IMR-90 (cell line): ENCODE measurements around the gene PRELP. TPM values are rescaled to one million over a fixed set of nuclear protein-coding genes. Genes with fewer than 3 reads are reported as not detected.
A peak's percentile ranks its signal among the peaks of the same experiment; 100 is the strongest.

Experiments
- ATAC-seq: fragments of 200-7000 bp; cut with Tn5 transposase; 2 replicates; pipeline ENCODE4 v1.9.1; 2020; ENCODE audit warnings: low read depth, mild to moderate bottlenecking, moderate library complexity
- BruUV-seq: library from RNA; stranded (reverse); fragments of 400-500 nt; replicated peaks from 2 replicates; lab custom pipeline; 2021; lab: Mats Ljungman, UMichigan
- CTCF ChIA-PET: fragments of 300-600 bp; formaldehyde crosslinking; extraction: SDS; loops from one replicate; lab custom pipeline; 2021; ENCODE audit warnings: antibody characterized with exemption; lab: Yijun Ruan, JAX
- POLR2A ChIA-PET: fragments of 300-600 bp; sonication (Branson Sonifier 250); formaldehyde crosslinking; loops from one replicate; lab custom pipeline; 2022; ENCODE audit warnings: antibody characterized with exemption; ENCODE audit not compliant: unreplicated experiment; lab: Charles Lee
- DNase-seq: peaks from one replicate; pipeline ENCODE4 v3.0.0; 2013
- H2AFZ ChIP-seq: replicated peaks from 2 replicates; pipeline ENCODE3; 2013; ENCODE audit warnings: low read length, mild to moderate bottlenecking; ENCODE audit not compliant: poor library complexity
- H2AK5ac ChIP-seq: 2 replicates; pipeline ENCODE4 v1.6.1; 2013; ENCODE audit warnings: low read depth, low read length, inconsistent platforms
- H2AK9ac ChIP-seq: replicated peaks from 2 replicates; pipeline ENCODE3; 2013; ENCODE audit warnings: mild to moderate bottlenecking, low read depth, low read length, moderate library complexity; ENCODE audit not compliant: poor library complexity
- H2BK120ac ChIP-seq: 2 replicates; pipeline ENCODE4 v1.6.1; 2013; ENCODE audit warnings: low read depth, low read length, inconsistent platforms
- H2BK15ac ChIP-seq: 3 replicates; pipeline ENCODE4 v1.6.1; 2013; ENCODE audit warnings: low read depth, low read length, inconsistent platforms
- H2BK20ac ChIP-seq: 2 replicates; pipeline ENCODE4 v1.6.1; 2013; ENCODE audit warnings: low read depth, mild to moderate bottlenecking, inconsistent platforms, low read length, moderate library complexity
- H2BK5ac ChIP-seq: 2 replicates; pipeline ENCODE4 v1.6.1; 2013; ENCODE audit warnings: mild to moderate bottlenecking, low read depth, low read length, inconsistent platforms; ENCODE audit not compliant: poor library complexity, severe bottlenecking
- H3K14ac ChIP-seq: replicated peaks from 2 replicates; pipeline ENCODE4 v1.6.1; 2013; ENCODE audit warnings: low read depth, low read length, inconsistent platforms
- H3K18ac ChIP-seq: 2 replicates; pipeline ENCODE4 v1.6.1; 2013; ENCODE audit warnings: low read depth, low read length, control low read depth
- H3K23ac ChIP-seq: 2 replicates; pipeline ENCODE4 v1.6.1; 2013; ENCODE audit warnings: low read depth, low read length, inconsistent platforms
- H3K27ac ChIP-seq: 2 replicates; pipeline ENCODE4 v1.5.1; 2013; ENCODE audit warnings: mild to moderate bottlenecking, control low read depth, low read length; ENCODE audit not compliant: insufficient read depth
- H3K27me3 ChIP-seq: 2 replicates; pipeline ENCODE4 v1.6.1; 2013; ENCODE audit warnings: low read length; ENCODE audit not compliant: control insufficient read depth, insufficient read depth
- H3K36me3 ChIP-seq: 2 replicates; pipeline ENCODE4 v1.6.1; 2013; ENCODE audit warnings: low read length, mixed read lengths; ENCODE audit not compliant: control insufficient read depth, insufficient read depth
- H3K4ac ChIP-seq: 2 replicates; pipeline ENCODE4 v1.6.1; 2013; ENCODE audit warnings: low read depth, low read length, inconsistent platforms
- H3K4me1 ChIP-seq: 2 replicates; pipeline ENCODE4 v1.6.1; 2013; ENCODE audit warnings: low read length, mixed read lengths; ENCODE audit not compliant: control insufficient read depth, insufficient read depth
- H3K4me2 ChIP-seq: 2 replicates; pipeline ENCODE4 v1.6.1; 2013; ENCODE audit warnings: low read depth, mild to moderate bottlenecking, control low read depth, low read length, moderate library complexity
- H3K4me3 ChIP-seq: 2 replicates; pipeline ENCODE4 v1.5.1; 2013; ENCODE audit warnings: low read depth, mild to moderate bottlenecking, control low read depth, low read length, moderate library complexity; ENCODE audit not compliant: insufficient read depth
- H3K56ac ChIP-seq: 2 replicates; pipeline ENCODE4 v1.6.1; 2013; ENCODE audit warnings: low read length, inconsistent platforms; ENCODE audit not compliant: insufficient read depth; ENCODE audit errors: extremely low read depth
- H3K79me1 ChIP-seq, 2 experiments: 2 replicates each; pipeline ENCODE4 v1.6.1; 2013; ENCODE audit warnings: low read length in 2 of 2, inconsistent platforms in 1 of 2, low read depth in 1 of 2
- H3K9ac ChIP-seq: 2 replicates; pipeline ENCODE4 v1.6.1; 2013; ENCODE audit warnings: low read depth, low read length, control low read depth
- H3K9me1 ChIP-seq: 2 replicates; pipeline ENCODE4 v1.6.1; 2013; ENCODE audit warnings: low read length, inconsistent platforms; ENCODE audit not compliant: insufficient read depth
- H3K9me3 ChIP-seq: 2 replicates; pipeline ENCODE4 v1.6.1; 2013; ENCODE audit warnings: low read length; ENCODE audit not compliant: control insufficient read depth, insufficient read depth
- H4K20me1 ChIP-seq: 2 replicates; pipeline ENCODE4 v1.6.1; 2013; ENCODE audit warnings: low read length, inconsistent platforms; ENCODE audit not compliant: insufficient read depth
- H4K5ac ChIP-seq: 2 replicates; pipeline ENCODE4 v1.6.1; 2013; ENCODE audit warnings: mild to moderate bottlenecking, low read depth, low read length, control low read depth
- H4K8ac ChIP-seq, 2 experiments: 2 replicates each; pipeline ENCODE4 v1.6.1; 2013; ENCODE audit warnings: low read depth in 2 of 2, low read length in 2 of 2, control low read depth in 1 of 2, inconsistent platforms in 1 of 2
- H4K91ac ChIP-seq: 2 replicates; pipeline ENCODE4 v1.6.1; 2013; ENCODE audit warnings: low read depth, low read length, inconsistent platforms; ENCODE audit not compliant: insufficient read depth
- BHLHE40 ChIP-seq: fragments of 150-350 bp; IDR thresholded peaks from 2 replicates; pipeline ENCODE4 v1.6.1; 2016; ENCODE audit warnings: mild to moderate bottlenecking, low read depth, low read length
- CEBPB ChIP-seq: IDR thresholded peaks from 2 replicates; pipeline ENCODE4 v1.6.1; 2012; ENCODE audit warnings: low read depth, low read length, improper control_type of control experiment
- CHD1 ChIP-seq: IDR thresholded peaks from 2 replicates; pipeline ENCODE4 v1.6.1; 2012; ENCODE audit warnings: low read depth, low read length, improper control_type of control experiment
- MAFK ChIP-seq: IDR thresholded peaks from 2 replicates; pipeline ENCODE4 v1.6.1; 2012; ENCODE audit warnings: low read depth, low read length, improper control_type of control experiment
- MAZ ChIP-seq: IDR thresholded peaks from 2 replicates; pipeline ENCODE4 v1.6.1; 2012; ENCODE audit warnings: low read depth, mild to moderate bottlenecking, low read length, improper control_type of control experiment, moderate library complexity, borderline replicate concordance
- NFE2L2 ChIP-seq: fragments of 150-350 bp; IDR thresholded peaks from 2 replicates; pipeline ENCODE4 v1.6.1; 2016; ENCODE audit warnings: low read depth, mild to moderate bottlenecking, low read length
- POLR2A ChIP-seq: IDR thresholded peaks from 2 replicates; pipeline ENCODE4 v1.6.1; 2012; ENCODE audit warnings: mild to moderate bottlenecking, low read depth, low read length
- RCOR1 ChIP-seq: IDR thresholded peaks from 2 replicates; pipeline ENCODE4 v1.6.1; 2012; ENCODE audit warnings: mild to moderate bottlenecking, low read length, improper control_type of control experiment; ENCODE audit not compliant: insufficient replicate concordance
- WGBS, 2 experiments: methylation state at CpG; one replicate each; pipeline versions ENCODE4 v1.1.5 to v1.1.7; 2013; ENCODE audit warnings: missing lambda C conversion rate in 2 of 2; ENCODE audit not compliant: insufficient read length in 1 of 2; ENCODE audit errors: extremely low coverage in 2 of 2; 5-methylcytosine and 5-hydroxymethylcytosine counted together
- dilution Hi-C: fragments of 300-500 bp; cut with HindIII; formaldehyde crosslinking; loops from one replicate; pipeline ENCODE4 v1.14.3; 2018; ENCODE audit warnings: low sequenced_read_pairs; ENCODE audit not compliant: unreplicated experiment
- in situ Hi-C: fragments of 300-500 bp; cut with MboI; formaldehyde crosslinking; loops from 3 replicates; pipeline ENCODE4 v1.14.3; 2019; ENCODE audit warnings: low sequenced_read_pairs, inconsistent platforms, mixed read lengths
- intact Hi-C: fragments of 100-400 bp; cut with micrococcal nuclease; formaldehyde crosslinking; loops from 2 replicates; pipeline ENCODE4 v1.10.0; 2022
- polyA plus RNA-seq, 3 experiments: library from polyadenylated mRNA; depleted of rRNA; stranded (reverse); fragments of >200 nt; gene quantifications; 2 replicates each; pipeline ENCODE4 v1.2.3, GENCODE V29; 2012; ENCODE audit warnings: low replicate concordance in 1 of 3
- total RNA-seq: library from RNA; depleted of rRNA; stranded (reverse); fragments of >200 nt; gene quantifications from 2 replicates; pipeline ENCODE4 v1.2.3, GENCODE V29; 2012
- TF ChIP-seq, protein P1 (sequence below): fragments of 150-350 bp; IDR thresholded peaks from 2 replicates; pipeline ENCODE4 v1.6.1; 2016; ENCODE audit warnings: low read depth, mild to moderate bottlenecking, low read length, moderate library complexity, borderline replicate concordance

The PRELP gene
- total and polyA plus RNA-seq, 2 of the 4 experiments (the other 2 are of a cell fraction) = 0.56 TPM; not detected in 1

DNA sequence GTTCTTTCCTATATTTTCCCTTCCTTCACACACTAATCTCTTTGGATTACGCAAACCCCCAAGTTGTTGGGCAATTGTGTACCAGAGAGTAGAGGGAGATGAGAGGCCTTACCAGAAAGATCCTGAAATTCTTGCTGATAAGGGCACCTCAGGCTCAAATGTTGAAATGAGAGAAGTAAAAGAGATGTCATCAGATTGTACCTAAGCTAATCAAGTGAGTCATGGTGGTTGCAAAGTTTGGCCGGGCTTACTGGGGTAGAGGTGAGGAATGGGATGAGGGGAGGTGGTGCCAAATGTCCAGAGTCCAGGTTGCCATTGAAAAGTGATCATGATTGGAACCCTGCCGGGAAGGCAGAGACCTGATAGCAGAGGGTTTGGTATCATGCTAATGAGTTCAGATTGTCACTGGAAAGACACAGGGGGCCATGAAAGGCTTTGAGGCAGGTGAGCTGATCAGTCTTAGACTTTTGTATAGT is 61.4 kb downstream of the PRELP start (continued):
- no peak for TF ChIP-seq MAZ

DNA sequence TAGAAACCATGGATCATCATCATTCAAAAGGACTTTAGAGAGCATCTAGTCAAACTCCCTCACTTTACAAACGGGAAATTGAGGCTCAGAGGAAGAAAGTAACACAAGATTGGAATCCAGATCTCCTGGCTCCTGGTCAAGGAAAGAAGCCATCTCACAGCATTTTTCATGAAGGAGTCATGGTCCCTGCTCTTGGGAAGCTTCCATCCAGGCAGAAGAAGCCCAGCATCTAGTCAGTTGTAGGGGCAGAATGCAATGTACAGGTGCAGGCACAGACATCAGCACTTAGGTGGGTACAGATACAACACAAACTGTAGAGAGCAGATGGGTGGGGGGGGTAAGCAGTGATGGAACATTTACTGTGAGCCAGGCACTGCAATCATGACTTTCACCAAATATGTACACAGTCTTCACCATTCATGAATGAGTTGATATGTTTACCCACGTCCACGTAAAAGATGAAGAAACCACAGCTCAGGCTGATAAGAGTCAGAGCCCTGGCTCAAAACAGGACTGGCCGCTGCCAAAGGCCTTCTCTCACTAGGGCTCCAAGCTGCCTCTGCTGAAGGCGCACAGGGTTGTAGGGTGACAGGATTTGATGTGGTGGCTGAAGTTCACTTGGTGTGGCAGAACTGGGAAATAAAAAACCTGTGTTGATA is 62.3 kb downstream of the PRELP start:
- Histone ChIP-seq H2BK120ac (peak overlapping the region; percentile 97), H2AK9ac (peak overlapping the region; percentile 69), H3K4me2 (peak overlapping the region; percentile 9; the same call in 1 of the 2 replicates), H3K79me1 (peaks cover 4 to 11% of the 10 kb centered on the region in 2 experiments; a peak in 1 of 4 replicates), H3K14ac (peak overlapping the region; percentile 69), H3K4me3 (no peak overlapping the region), H4K91ac (peak overlapping the region; percentile 90), H3K23ac (peak overlapping the region; percentile 92; the same call in 1 of the 2 replicates), H3K56ac (0 out of 2 replicates have a peak overlapping the region, but pooled peaks have one; percentile 29), H3K27me3 (no peaks in the 10 kb centered on the region), H4K8ac (peak overlapping the region; percentile 70 to 84), H3K4ac (peak overlapping the region; percentile 92), H4K5ac (peak overlapping the region; percentile 74), H3K9me3 (no peaks in the 10 kb centered on the region), H2AFZ (peak overlapping the region; percentile 37), H2BK15ac (peak overlapping the region; percentile 85; the same call in 2 of the 3 replicates), H3K9ac (no peak overlapping the region), H2AK5ac (peak overlapping the region; percentile 95), H3K4me1 (peaks cover 30% of the 10 kb centered on the region), H2BK20ac (peak overlapping the region; percentile 89), H4K20me1 (no peaks in the 10 kb centered on the region), H3K9me1 (peaks cover 29% of the 10 kb centered on the region), H2BK5ac (peak overlapping the region; percentile 97), H3K18ac (peak overlapping the region; percentile 81), H3K27ac (peak overlapping the region; percentile 73), H3K36me3 (no peaks in the 10 kb centered on the region)
- dilution Hi-C loops = no loop called here
- ChIA-PET POLR2A (no interaction called here), CTCF (interaction anchor here (0.7 kb wide), 2 partner anchors 14 to 61 kb away, joined by 3 read pairs; no protein-coding TSS in a partner anchor)
- no CpG with 5 or more reads among the region's 5 CpGs for WGBS, 2 experiments
- DNase-seq (peak; percentile 91), ATAC-seq (peak; percentile 47)
- intact Hi-C loops = loop anchor here (2.0 kb wide), 1 partner anchor 19 kb away; no protein-coding TSS in a partner anchor
- TF ChIP-seq RCOR1 = peak; percentile 31
- peak; percentile 80 for TF ChIP-seq CEBPB
- TF ChIP-seq CHD1 = no peak
- TF ChIP-seq, protein P1, sequence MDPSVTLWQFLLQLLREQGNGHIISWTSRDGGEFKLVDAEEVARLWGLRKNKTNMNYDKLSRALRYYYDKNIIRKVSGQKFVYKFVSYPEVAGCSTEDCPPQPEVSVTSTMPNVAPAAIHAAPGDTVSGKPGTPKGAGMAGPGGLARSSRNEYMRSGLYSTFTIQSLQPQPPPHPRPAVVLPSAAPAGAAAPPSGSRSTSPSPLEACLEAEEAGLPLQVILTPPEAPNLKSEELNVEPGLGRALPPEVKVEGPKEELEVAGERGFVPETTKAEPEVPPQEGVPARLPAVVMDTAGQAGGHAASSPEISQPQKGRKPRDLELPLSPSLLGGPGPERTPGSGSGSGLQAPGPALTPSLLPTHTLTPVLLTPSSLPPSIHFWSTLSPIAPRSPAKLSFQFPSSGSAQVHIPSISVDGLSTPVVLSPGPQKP = no peak
- TF ChIP-seq POLR2A = 0 out of 2 replicates have a peak, but pooled peaks have one; percentile 37
- no peak for TF ChIP-seq BHLHE40
- TF ChIP-seq MAFK = no peak
- peak; percentile 12; the same call in 1 of the 2 replicates for TF ChIP-seq NFE2L2
- in situ Hi-C loops = no loop called here
- no TSS peak for BruUV-seq
